Measurements from ENCODE around the gene HNRNPUL2.

DNA sequence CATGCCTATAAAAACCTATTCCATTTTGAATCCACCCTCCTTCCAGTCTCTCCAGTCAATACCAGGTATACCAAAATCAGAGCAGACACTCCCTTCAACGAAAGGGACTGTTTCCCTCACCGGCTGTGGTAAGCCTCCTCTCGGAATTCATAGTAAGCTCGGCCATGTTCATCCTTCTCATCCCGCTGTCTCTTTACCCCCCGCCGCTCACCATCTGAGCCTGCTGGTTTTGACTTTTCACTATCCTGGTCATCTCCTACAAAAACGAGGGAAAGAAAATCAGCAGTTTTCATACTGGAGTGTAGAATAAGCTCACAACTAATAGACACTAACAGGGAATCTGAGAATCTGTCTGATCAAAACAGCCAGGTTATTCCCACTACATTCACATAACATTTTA, 3.1 kb downstream of the HNRNPUL2 start:
- no peak for TF ChIP-seq POLR2A (IDR thresholded peaks at IDR 0.05; ENCODE audit: extremely low read depth, insufficient read length)
- TF ChIP-seq, protein P1, sequence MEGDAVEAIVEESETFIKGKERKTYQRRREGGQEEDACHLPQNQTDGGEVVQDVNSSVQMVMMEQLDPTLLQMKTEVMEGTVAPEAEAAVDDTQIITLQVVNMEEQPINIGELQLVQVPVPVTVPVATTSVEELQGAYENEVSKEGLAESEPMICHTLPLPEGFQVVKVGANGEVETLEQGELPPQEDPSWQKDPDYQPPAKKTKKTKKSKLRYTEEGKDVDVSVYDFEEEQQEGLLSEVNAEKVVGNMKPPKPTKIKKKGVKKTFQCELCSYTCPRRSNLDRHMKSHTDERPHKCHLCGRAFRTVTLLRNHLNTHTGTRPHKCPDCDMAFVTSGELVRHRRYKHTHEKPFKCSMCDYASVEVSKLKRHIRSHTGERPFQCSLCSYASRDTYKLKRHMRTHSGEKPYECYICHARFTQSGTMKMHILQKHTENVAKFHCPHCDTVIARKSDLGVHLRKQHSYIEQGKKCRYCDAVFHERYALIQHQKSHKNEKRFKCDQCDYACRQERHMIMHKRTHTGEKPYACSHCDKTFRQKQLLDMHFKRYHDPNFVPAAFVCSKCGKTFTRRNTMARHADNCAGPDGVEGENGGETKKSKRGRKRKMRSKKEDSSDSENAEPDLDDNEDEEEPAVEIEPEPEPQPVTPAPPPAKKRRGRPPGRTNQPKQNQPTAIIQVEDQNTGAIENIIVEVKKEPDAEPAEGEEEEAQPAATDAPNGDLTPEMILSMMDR (IDR thresholded peaks at IDR 0.05; ENCODE audit: low read depth, low read length), result no peak

Measured in NB4 (cell line).